Measurements from ENCODE around the gene SCNN1G. TPM values are rescaled to one million over a fixed set of nuclear protein-coding genes. Genes with fewer than 3 reads are reported as not detected.

Gene SCNN1G
- total RNA-seq, 1 experiment from 2014 or later = not detected

- DNase-seq (ENCODE audit: low read depth) = no peak
Observed at GRCh38 chr16:23196539-23196938, 14.0 kb downstream of the SCNN1G start.

GRCh38 chr16:23202166-23202565 is 19.6 kb downstream of the SCNN1G start:
- DNase-seq (ENCODE audit: low read depth) = no peak

- no peak for DNase-seq (ENCODE audit: low read depth)
Observed at GRCh38 chr16:23206986-23207385, 24.4 kb downstream of the SCNN1G start.

GRCh38 chr16:23207485-23207884 is 24.9 kb downstream of the SCNN1G start:
- no peak for DNase-seq (ENCODE audit: low read depth)

GRCh38 chr16:23209606-23210005 is 27.1 kb downstream of the SCNN1G start:
- no peak for DNase-seq (ENCODE audit: low read depth)

- DNase-seq (ENCODE audit: low read depth) = no peak
Observed at GRCh38 chr16:23213831-23214230, 31.3 kb downstream of the SCNN1G start.

- DNase-seq (ENCODE audit: low read depth) = no peak
Observed at GRCh38 chr16:23214796-23215195, 32.3 kb downstream of the SCNN1G start.

GRCh38 chr16:23215435-23215834 is 32.9 kb downstream of the SCNN1G start:
- DNase-seq (ENCODE audit: low read depth) = no peak

GRCh38 chr16:23216658-23217246 is 34.2 kb downstream of the SCNN1G start:
- no peak for DNase-seq (ENCODE audit: low read depth)

GRCh38 chr16:23217646-23218045 is 35.1 kb downstream of the SCNN1G start:
- DNase-seq (ENCODE audit: low read depth) = no peak

GRCh38 chr16:23222929-23223328 is 40.4 kb downstream of the SCNN1G start:
- DNase-seq (ENCODE audit: low read depth) = no peak

GRCh38 chr16:23223368-23223767 is 40.8 kb downstream of the SCNN1G start:
- no peak for DNase-seq (ENCODE audit: low read depth)

GRCh38 chr16:23225109-23225508 is 42.6 kb downstream of the SCNN1G start:
- no peak for DNase-seq (ENCODE audit: low read depth)

GRCh38 chr16:23225634-23226033 is 43.1 kb downstream of the SCNN1G start:
- DNase-seq (ENCODE audit: low read depth) = no peak

- peak; percentile 6 for DNase-seq (ENCODE audit: low read depth)
Observed at GRCh38 chr16:23227529-23227928, 45.0 kb downstream of the SCNN1G start.

GRCh38 chr16:23229714-23230113 is 47.2 kb downstream of the SCNN1G start:
- DNase-seq (ENCODE audit: low read depth) = no peak

GRCh38 chr16:23232806-23233205 is 50.3 kb downstream of the SCNN1G start:
- DNase-seq (ENCODE audit: low read depth) = no peak

- no peak for DNase-seq (ENCODE audit: low read depth)
Observed at GRCh38 chr16:23235176-23235575, 52.6 kb downstream of the SCNN1G start.

- no peak for DNase-seq (ENCODE audit: low read depth)
Observed at GRCh38 chr16:23236983-23237382, 54.4 kb downstream of the SCNN1G start.

GRCh38 chr16:23240994-23241393 is 58.4 kb downstream of the SCNN1G start:
- DNase-seq (ENCODE audit: low read depth) = no peak

GRCh38 chr16:23244122-23244521 is 61.6 kb downstream of the SCNN1G start:
- DNase-seq (ENCODE audit: low read depth) = no peak

- DNase-seq (ENCODE audit: low read depth) = no peak
Observed at GRCh38 chr16:23245268-23245667, 62.7 kb downstream of the SCNN1G start.

GRCh38 chr16:23248261-23249194 is 66.0 kb downstream of the SCNN1G start:
- peak; percentile 79 for DNase-seq (ENCODE audit: low read depth)
